ENCODE data around the gene PLA2G4D. TPM values are rescaled to one million over a fixed set of nuclear protein-coding genes. Genes with fewer than 3 reads are reported as not detected.

The PLA2G4D gene
- total RNA-seq, 6 experiments from 2014 or later, result not detected

GRCh38 chr15:42111924-42112323 is 17.6 kb upstream of the PLA2G4D start:
- H3K4me1 Mint-ChIP-seq (ENCODE audit: low read depth), result no peaks in the 10 kb centered on the region
- H3K36me3 Mint-ChIP-seq (ENCODE audit: low read depth), result no peaks in the 10 kb centered on the region
- H3K27me3 Mint-ChIP-seq (ENCODE audit: insufficient read depth), result peaks cover 38% of the 10 kb centered on the region
- peaks cover 12% of the 10 kb centered on the region for H3K9me3 Mint-ChIP-seq
- no peak overlapping the region for H3K27ac Mint-ChIP-seq
- no peak overlapping the region for H3K4me3 Mint-ChIP-seq
- no peak for TF ChIP-seq CTCF (IDR thresholded peaks at IDR 0.05)
- no peak for DNase-seq

GRCh38 chr15:42110367-42110766 is 16.0 kb upstream of the PLA2G4D start:
- Mint-ChIP-seq H3K9me3 (peaks cover 7% of the 10 kb centered on the region; the same call in 1 of the 2 replicates), H3K4me1 (ENCODE audit: low read depth) (no peaks in the 10 kb centered on the region), H3K4me3 (no peak overlapping the region), H3K36me3 (ENCODE audit: low read depth) (no peaks in the 10 kb centered on the region), H3K27ac (no peak overlapping the region), H3K27me3 (ENCODE audit: insufficient read depth) (peaks cover 47% of the 10 kb centered on the region)
- TF ChIP-seq CTCF (IDR thresholded peaks at IDR 0.05), result no peak
- DNase-seq, result no peak

GRCh38 chr15:42108806-42109205 is 14.4 kb upstream of the PLA2G4D start:
- Mint-ChIP-seq H3K27me3 (ENCODE audit: insufficient read depth) (peaks cover 47% of the 10 kb centered on the region), H3K27ac (no peak overlapping the region), H3K4me3 (no peak overlapping the region), H3K36me3 (ENCODE audit: low read depth) (no peaks in the 10 kb centered on the region), H3K4me1 (ENCODE audit: low read depth) (no peaks in the 10 kb centered on the region), H3K9me3 (peaks cover 7% of the 10 kb centered on the region; the same call in 1 of the 2 replicates)
- TF ChIP-seq CTCF (IDR thresholded peaks at IDR 0.05), result no peak
- DNase-seq, result no peak

GRCh38 chr15:42108189-42108588 is 13.8 kb upstream of the PLA2G4D start:
- H3K27me3 Mint-ChIP-seq (ENCODE audit: insufficient read depth), result peaks cover 41% of the 10 kb centered on the region
- H3K36me3 Mint-ChIP-seq (ENCODE audit: low read depth), result no peaks in the 10 kb centered on the region
- no peak for DNase-seq
- H3K4me3 Mint-ChIP-seq, result no peak overlapping the region
- no peaks in the 10 kb centered on the region for H3K4me1 Mint-ChIP-seq (ENCODE audit: low read depth)
- no peak overlapping the region for H3K27ac Mint-ChIP-seq
- H3K9me3 Mint-ChIP-seq, result peaks cover 7% of the 10 kb centered on the region; the same call in 1 of the 2 replicates
- no peak for TF ChIP-seq CTCF (IDR thresholded peaks at IDR 0.05)

- no peak for DNase-seq
- Mint-ChIP-seq H3K36me3 (ENCODE audit: low read depth) (no peaks in the 10 kb centered on the region), H3K27me3 (ENCODE audit: insufficient read depth) (peaks cover 42% of the 10 kb centered on the region), H3K4me1 (ENCODE audit: low read depth) (peaks cover 3% of the 10 kb centered on the region), H3K4me3 (no peak overlapping the region), H3K9me3 (peaks cover 7% of the 10 kb centered on the region; the same call in 1 of the 2 replicates), H3K27ac (no peak overlapping the region)
- no peak for TF ChIP-seq CTCF (IDR thresholded peaks at IDR 0.05)
Observed at GRCh38 chr15:42107473-42107872, 13.1 kb upstream of the PLA2G4D start.

GRCh38 chr15:42106288-42106687 is 11.9 kb upstream of the PLA2G4D start:
- no peak for DNase-seq
- H3K27me3 Mint-ChIP-seq (ENCODE audit: insufficient read depth), result peaks cover 39% of the 10 kb centered on the region
- no peak overlapping the region for H3K27ac Mint-ChIP-seq
- peaks cover 7% of the 10 kb centered on the region; the same call in 1 of the 2 replicates for H3K9me3 Mint-ChIP-seq
- peaks cover 12% of the 10 kb centered on the region for H3K4me1 Mint-ChIP-seq (ENCODE audit: low read depth)
- no peaks in the 10 kb centered on the region for H3K36me3 Mint-ChIP-seq (ENCODE audit: low read depth)
- H3K4me3 Mint-ChIP-seq, result no peak overlapping the region
- TF ChIP-seq CTCF (IDR thresholded peaks at IDR 0.05), result no peak
